Measurements from ENCODE around the gene LSG1. TPM values are rescaled to one million over a fixed set of nuclear protein-coding genes. Genes with fewer than 3 reads are reported as not detected.
A peak's percentile ranks its signal among the peaks of the same experiment; 100 is the strongest.

The LSG1 gene
- total RNA-seq, 1 donor = 56.6 TPM

DNA sequence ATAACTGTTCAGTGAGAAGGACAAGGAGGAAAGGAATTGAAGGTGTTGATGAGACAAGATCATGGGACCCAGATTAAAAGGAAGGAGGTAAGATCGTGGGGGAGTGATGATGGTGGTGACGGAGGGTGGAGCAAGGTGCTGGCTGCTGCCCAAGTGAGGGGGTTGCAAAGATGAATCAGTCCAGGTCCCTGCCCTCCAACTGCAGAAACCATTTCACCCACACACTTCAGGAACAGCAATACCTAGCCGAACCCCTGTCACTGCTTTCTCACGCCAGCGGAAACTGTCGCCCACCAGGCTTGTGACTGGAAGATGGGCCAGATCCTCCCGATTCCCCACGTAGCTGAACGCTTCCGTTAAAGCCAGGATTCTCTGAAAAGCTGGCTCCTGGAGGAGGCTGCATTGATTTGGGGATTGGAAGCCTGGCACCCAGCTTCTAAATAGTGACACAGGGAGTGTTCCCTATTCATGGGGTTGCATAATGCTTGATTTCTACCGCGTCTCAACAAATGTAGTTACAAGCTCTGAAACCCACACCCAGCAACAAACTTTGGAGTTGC, 3.2 kb upstream of the LSG1 start:
- H3K4me3 ChIP-seq (ENCODE audit: low read depth, low read length) = no peak overlapping the region
- no peak for DNase-seq (ENCODE audit: low read depth)
- TF ChIP-seq, protein P1, sequence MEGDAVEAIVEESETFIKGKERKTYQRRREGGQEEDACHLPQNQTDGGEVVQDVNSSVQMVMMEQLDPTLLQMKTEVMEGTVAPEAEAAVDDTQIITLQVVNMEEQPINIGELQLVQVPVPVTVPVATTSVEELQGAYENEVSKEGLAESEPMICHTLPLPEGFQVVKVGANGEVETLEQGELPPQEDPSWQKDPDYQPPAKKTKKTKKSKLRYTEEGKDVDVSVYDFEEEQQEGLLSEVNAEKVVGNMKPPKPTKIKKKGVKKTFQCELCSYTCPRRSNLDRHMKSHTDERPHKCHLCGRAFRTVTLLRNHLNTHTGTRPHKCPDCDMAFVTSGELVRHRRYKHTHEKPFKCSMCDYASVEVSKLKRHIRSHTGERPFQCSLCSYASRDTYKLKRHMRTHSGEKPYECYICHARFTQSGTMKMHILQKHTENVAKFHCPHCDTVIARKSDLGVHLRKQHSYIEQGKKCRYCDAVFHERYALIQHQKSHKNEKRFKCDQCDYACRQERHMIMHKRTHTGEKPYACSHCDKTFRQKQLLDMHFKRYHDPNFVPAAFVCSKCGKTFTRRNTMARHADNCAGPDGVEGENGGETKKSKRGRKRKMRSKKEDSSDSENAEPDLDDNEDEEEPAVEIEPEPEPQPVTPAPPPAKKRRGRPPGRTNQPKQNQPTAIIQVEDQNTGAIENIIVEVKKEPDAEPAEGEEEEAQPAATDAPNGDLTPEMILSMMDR (IDR thresholded peaks at IDR 0.05; ENCODE audit: insufficient read depth, low read depth, low read length) = no peak

DNA sequence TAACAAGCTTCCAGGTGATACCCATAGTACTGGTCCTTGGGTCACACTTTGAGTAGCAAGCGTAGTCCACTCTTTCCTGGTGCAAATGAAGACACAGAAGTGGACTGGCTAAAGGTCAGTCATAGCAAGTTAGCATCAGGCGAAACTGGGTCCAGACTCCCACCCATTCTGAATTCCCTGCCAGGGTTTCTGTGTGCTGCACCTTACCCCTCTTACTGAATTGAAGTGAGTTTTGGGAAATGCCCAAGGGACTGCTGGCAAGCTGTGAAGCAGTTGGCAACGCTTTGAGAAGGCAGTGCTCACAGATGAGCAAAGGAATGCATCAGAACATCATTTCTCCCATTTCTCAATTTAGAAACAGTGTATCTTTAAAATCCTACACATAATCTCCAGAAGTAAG, 1.8 kb upstream of the LSG1 start:
- H3K4me3 ChIP-seq (ENCODE audit: low read depth, low read length) = no peak overlapping the region
- TF ChIP-seq, protein P1 (IDR thresholded peaks at IDR 0.05; ENCODE audit: insufficient read depth, low read depth, low read length) = no peak
- no peak for DNase-seq (ENCODE audit: low read depth)

DNA sequence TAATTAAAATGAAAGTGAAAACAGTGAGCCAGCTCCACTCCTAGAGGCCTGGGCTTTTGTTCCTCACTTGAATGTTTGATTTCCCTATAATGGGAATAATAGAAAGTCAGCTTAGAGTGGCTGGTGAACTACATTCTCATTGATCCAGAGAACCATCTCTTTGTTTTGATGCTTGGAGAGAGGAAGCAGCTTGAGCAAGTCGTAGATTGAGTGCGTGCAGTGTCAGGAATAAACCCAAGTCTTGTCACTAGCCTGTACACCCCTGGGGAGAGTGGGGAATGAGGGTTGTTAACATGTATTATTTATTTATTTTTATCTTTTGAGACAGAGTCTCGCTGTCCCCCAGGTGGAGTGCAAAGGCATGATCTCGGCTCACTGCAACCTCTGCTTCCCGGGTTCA, 885 bp upstream of the LSG1 start:
- TF ChIP-seq, protein P1 (IDR thresholded peaks at IDR 0.05; ENCODE audit: insufficient read depth, low read depth, low read length) = no peak
- peak overlapping the region; percentile 93 for H3K4me3 ChIP-seq (ENCODE audit: low read depth, low read length)
- no peak for DNase-seq (ENCODE audit: low read depth)

DNA sequence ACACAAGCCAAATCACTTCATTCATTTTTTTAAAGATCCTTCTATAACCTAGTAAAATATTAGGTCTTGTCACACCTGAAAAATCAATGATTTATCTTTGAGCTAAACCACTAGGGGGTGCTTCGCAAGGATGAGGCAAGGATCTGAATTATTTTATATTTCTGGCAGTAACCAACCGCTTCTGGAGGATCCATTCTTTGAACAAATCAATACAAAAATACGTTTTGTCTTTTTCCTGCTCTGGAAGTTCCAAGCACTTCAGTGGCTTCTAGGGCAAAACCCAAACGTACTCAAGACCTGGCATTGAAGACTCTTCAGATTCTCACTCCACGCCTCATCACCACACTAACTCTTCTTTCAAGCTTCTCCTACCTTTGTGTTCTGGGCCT, 486 bp downstream of the LSG1 start:
- TF ChIP-seq, protein P1 (IDR thresholded peaks at IDR 0.05; ENCODE audit: insufficient read depth, low read depth, low read length) = peak; percentile 53
- peak; percentile 55 for DNase-seq (ENCODE audit: low read depth)
- peak overlapping the region; percentile 93 for H3K4me3 ChIP-seq (ENCODE audit: low read depth, low read length)

DNA sequence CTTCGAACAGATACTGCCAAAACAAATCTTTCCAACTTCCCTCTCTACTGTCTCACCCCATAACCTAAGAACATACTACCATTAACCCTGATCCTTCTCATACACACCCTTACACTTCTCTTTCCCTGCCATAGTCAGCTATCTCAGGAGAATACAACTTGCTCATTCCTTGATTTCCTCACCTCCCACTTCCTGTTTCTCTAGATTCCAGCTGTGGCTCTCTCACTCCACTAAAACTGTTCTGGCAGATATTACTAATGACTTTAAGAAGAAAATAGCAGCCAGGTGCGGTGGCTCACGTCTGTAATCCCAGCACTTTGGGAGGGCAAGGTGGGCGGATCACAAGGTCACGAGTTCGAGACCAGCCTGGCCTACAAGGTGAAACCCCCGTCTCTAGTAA, 4.6 kb downstream of the LSG1 start:
- H3K4me3 ChIP-seq (ENCODE audit: low read depth, low read length) = no peak overlapping the region
- DNase-seq (ENCODE audit: low read depth) = no peak
- TF ChIP-seq, protein P1 (IDR thresholded peaks at IDR 0.05; ENCODE audit: insufficient read depth, low read depth, low read length) = no peak

DNA sequence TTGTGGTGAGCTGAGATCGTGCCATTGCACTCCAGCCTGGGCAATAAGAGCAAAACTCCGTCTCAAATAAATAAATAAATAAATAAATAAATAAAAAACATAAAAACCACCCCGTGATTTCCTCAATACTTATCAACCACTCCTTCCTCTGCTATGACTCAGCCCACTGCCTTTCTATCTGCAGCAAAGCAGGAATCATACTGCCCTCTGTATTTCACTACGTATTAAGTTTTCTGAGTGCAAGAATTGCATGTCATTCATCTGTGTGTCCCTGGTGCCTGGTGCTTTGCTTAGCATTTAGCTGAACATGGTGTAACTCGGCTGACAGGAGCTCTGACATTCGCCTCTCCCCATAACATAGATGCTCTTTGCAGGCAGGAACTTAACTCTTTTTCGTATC, 7.1 kb downstream of the LSG1 start:
- DNase-seq (ENCODE audit: low read depth) = peak; percentile 16
- TF ChIP-seq, protein P1 (IDR thresholded peaks at IDR 0.05; ENCODE audit: insufficient read depth, low read depth, low read length) = no peak
- H3K4me3 ChIP-seq (ENCODE audit: low read depth, low read length) = no peak overlapping the region

DNA sequence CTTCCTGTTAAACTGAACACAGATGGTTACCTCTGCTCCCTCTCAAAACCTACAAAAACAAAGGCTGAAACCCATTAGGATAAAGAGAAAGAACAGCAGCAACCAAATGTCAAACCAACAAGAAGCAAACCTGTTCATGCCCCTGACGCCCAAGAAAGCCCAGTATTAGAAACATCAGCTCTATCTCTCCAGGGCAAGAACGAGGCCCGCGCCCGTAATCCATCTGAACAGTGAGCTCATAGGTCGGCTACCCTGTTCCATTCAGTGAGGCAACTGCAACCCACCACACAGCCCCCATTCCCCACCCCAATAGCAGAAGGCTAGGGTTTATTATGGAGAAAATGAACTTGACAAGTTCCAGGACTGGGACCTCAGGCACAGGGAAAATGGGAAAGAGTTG, 10.0 kb downstream of the LSG1 start:
- TF ChIP-seq, protein P1 (IDR thresholded peaks at IDR 0.05; ENCODE audit: insufficient read depth, low read depth, low read length) = no peak
- DNase-seq (ENCODE audit: low read depth) = peak; percentile 60

More for the DNA sequence above, 10.0 kb downstream of the LSG1 start:
- no peak overlapping the region for H3K4me3 ChIP-seq (ENCODE audit: low read depth, low read length)

Measured in fibroblast of villous mesenchyme (primary cell).